ENCODE data around the gene SARDH.
A peak's percentile ranks its signal among the peaks of the same experiment; 100 is the strongest.
"Not testable (repeated sequence)": the region's sequence is repeated elsewhere in the genome, so short reads cannot be mapped to it uniquely, and the experiment has no call there.

The SARDH gene

GRCh38 chr9:133754688-133755227 lies 16.6 kb upstream of the SARDH start:
- DNase-seq, result no peak

DNA sequence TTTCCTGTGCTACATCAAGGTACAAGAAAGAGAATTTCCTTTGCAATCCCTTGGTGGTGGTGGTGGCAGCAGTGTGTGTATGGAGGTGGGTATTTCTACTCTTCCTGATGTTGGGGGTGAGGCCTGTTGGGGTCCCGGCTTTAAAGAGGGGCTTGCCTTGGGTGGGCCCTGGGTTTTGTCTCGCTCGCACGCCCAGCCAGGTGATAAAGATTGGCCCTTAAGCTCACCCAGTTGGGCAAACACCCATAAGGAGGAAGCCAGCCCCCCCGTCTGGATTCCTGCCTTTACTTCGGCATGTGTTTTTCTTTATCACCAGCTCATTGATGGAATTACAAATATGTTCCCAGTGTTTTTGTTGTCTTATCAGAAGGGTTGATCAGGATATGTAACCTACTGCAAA lies 16.0 kb upstream of the SARDH start:
- DNase-seq, result no peak

DNA sequence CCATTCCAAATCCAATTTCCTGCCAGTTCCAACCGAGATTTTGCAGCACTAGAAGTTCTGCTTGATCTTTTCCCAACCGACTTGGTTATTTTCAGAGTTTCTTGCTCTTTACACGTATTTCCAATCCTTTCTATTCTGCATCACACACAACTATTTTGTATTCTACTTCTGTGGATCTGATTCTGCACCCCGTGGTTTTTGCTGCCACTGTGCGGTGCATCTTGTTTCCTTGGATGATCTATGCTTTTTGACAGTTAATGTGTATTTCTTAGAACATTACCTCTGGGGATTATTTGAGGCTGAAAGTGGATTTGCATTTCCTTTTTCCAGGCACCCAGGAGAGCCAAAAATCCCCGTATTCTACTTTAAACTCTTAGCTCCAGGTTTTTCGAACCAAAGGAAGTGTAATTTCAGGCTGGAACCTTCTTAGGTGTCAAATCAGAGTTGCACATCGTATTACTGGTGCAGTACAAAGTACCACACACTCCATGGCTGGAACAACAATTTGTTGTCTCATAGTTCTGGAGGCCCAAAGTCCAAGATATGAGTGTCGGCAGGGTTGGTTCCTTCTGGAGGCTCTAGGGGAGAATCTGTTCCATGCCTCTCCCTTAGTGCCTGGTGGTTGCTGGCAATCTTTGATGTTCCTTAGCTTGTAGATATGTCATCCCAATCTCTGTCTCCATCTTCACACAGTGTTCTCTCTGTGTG lies 14.7 kb upstream of the SARDH start:
- no peak for DNase-seq

DNA sequence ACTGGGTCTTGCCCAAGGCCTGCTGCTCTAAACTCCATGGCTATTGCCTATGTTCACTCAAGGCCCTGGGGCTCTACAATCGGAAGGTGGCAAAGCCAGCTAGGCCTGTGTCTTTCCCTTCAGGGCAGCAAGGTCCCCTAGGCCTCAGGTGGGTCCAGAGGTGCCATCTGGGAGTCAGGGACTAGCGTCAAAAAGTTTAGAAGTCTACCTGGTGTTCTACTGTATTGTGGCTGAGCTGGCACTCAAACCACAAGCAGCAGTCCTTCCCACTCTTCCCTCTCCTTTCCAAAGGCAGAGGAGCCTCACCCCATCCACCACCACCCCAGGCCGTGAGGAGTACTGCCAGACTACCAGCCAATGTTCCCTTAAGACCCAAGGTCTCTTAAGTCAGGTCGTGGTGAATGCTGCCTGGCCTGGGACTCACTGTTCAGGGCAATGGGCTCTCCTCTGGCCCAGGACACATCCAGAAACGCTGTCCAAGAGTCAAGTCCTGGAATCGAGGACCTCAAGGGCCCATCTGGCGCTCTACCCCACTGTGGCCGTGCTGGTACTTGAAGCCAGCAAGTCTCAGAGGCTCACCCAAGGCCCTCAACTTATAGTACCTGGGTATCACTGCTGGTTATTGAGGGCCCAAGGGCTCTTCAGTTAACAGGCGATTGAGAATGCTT lies 13.0 kb upstream of the SARDH start:
- DNase-seq, result no peak

DNA sequence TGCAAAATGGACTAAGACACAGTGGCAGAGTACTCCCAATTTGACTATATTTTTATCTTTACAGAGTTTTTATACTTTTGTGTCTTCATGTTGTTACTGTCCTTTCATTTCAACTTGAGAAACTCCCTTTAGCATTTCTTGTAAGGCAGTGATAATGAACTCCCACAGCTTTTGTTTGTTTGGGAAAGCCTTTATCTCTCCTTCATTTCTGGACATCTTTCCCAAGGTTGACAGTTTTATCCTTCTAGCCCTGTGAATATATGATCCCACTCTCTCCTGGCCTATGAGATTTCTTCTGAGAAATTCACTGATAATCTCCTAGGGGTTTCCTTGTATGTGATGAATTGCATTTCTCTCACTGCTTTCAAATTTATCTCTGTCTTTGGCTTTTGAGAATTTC lies 9.2 kb upstream of the SARDH start:
- DNase-seq, result no peak

- DNase-seq, result not testable (repeated sequence)
Measured at GRCh38 chr9:133744528-133744927, 6.4 kb upstream of the SARDH start.

DNA sequence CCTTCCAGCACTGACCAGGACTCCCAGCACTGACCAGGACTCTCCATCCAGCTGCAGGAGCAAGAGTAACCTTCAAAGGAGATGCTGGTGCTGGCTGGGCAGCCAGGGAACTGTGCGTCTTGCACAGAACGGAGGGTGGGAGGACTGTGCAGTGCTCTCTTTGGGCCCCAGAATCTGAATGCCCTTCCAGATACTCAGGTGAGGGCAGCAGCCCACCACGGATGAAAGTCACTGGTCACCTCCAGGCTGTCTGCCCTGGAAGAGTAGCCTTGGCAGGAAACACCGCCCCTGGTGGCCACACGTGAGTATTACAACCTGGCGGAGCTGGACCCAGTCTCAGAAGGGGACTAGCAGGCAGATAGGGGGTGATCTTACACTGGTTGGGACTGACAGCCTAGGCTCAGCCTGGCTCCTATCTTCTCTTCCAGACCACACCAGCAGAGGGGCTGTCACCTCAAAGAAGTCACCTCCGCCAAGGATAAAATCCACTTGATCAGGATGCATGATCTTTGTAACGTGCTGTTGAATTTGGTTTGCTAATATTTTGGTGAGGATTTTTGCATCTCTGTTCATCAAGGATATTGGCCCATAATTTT lies 4.8 kb upstream of the SARDH start:
- DNase-seq, result peak; percentile 70

GRCh38 chr9:133742251-133742650 lies 4.1 kb upstream of the SARDH start:
- DNase-seq, result no peak

DNA sequence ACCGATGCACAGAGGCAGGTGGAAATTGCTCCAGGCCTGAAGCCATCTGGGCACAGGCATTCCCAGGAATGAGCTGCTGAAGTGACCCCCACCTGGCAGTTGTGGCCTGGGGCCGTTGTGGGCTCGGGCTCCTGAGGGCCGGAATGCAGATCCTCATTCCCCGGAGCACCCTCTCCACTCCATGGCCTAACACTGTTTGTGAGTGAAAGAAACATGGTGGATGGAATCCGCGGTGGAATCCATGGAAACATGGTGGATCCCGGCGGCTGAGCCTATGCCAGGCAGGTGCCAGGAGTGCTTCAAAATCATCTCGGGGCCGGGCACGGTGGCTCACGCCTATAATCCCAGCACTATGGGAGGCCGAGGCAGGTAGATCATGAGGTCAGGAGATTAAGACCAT lies 3.6 kb upstream of the SARDH start:
- DNase-seq, result no peak

- no peak for DNase-seq
Measured at GRCh38 chr9:133740911-133741310, 2.8 kb upstream of the SARDH start.

DNA sequence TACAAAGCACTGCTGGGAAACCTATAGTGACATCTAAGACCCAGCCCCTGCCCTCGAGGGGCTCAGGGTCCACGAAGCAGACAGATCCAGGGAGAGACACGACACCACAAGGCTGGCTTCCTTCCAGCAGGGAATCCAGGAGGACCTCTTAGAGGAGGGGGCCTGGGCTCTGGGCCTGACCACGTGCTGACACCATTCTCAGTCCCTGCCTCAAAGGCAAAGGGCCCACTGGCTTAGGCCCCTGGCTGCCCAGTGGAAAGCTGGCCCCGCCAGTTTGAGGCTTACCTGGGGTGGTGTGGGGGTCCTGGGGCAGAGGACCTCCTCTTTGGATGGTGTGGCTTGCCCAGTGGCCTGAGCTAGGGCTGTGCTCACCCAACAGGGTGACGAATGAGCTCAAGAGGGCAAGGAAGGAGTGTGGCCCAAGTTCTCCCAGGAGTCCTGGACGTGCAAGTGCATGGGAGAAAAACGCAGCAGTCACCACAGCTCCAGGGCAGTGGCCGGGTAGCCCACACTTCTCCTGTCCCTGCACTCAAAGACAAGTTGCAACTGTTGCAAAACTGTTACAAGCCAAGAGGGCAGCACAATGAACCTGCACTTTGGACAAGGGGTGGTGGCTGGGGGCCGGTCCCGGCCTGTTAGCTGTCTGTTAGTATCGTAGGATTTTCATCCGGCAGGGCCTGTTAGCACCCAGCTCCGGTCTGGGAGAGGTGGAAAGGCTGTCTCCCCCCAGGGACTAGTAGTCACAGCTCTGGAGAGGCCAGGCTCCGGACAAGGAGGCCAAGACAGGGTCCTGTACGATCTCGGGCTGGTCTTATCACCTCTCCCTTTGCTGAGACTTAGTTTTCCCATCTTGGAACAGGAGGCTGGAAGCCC lies 1.5 kb upstream of the SARDH start:
- no peak for DNase-seq

- no peak for DNase-seq
Measured at GRCh38 chr9:133738640-133739225, 581 bp upstream of the SARDH start.

DNA sequence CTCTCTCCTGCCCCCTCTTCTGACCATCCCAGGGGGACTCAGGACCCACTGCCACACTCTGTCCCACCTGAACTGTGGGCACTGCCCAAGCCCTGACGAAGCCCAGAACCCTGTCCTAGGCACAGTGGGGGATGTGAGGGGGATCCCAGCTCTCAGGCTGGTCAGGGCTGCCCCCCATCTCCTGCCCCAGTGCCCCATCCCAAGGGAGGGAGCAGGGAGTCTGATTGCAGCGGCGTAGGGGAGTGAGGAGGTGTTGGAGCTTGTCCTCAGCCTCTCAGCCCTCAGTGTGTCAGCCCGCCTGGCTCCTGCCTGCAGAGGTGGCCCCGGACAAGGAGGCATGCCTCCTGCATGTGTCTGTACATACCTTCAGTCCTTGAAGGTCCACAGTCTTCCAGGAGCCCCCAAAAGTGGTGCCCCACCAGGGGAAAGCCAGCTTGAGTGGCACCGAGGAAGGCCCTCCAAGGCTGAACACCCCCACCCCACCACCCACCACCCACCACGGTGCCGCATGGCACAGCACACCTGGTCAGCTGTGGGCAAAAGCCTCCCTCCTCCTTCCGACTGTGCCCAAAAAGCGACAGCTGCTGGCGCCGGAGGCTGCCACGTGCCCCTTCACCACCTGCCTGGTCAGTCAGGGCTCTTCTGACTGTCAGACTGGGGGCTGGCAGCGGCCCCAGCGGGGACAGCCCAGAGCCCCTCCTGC lies 930 bp downstream of the SARDH start:
- DNase-seq, result no peak

GRCh38 chr9:133735931-133736330 lies 2.2 kb downstream of the SARDH start:
- DNase-seq, result no peak

- no peak for DNase-seq
Measured at GRCh38 chr9:133735415-133735775, 2.8 kb downstream of the SARDH start.

DNA sequence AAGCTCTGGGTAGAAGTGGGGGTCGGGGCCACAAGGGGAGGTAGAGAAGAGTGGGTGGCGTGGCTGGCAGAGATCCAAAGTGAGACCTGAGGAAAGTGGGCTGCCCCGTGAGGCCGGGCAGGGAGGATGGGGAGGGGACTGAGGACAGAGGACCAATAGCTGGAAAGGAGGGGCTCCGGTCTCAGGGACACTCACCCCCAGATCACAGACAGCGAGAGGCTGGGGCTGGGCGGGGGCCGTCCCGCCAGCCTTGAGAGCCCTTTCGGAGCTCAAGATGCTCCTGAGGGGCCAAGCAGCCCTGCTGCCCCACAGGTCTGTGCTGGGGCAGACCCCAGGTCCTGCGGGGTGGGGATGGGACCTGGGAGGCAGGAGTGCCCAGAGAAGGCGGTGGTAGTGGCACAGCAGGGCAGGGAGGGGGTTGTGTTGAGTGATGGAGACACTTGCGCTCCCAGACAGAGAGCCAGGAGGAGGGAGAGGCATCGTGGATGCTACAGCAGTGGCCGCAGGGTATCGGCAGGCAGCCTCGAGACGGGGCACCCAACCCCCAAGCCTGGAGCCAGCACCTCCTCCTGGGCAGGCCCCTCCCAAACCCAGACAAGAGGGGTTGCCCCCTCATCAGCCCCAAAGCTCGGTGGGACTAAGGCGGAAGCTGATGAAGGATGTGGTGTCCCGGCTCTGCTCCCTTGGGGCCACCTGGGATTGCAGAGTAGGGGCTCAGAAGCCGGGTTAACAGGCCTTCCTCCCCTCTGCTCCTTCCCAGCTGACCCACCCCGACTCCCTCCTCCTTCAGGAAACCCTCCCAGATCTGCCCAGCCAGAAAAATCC lies 3.4 kb downstream of the SARDH start:
- DNase-seq, result no peak

DNA sequence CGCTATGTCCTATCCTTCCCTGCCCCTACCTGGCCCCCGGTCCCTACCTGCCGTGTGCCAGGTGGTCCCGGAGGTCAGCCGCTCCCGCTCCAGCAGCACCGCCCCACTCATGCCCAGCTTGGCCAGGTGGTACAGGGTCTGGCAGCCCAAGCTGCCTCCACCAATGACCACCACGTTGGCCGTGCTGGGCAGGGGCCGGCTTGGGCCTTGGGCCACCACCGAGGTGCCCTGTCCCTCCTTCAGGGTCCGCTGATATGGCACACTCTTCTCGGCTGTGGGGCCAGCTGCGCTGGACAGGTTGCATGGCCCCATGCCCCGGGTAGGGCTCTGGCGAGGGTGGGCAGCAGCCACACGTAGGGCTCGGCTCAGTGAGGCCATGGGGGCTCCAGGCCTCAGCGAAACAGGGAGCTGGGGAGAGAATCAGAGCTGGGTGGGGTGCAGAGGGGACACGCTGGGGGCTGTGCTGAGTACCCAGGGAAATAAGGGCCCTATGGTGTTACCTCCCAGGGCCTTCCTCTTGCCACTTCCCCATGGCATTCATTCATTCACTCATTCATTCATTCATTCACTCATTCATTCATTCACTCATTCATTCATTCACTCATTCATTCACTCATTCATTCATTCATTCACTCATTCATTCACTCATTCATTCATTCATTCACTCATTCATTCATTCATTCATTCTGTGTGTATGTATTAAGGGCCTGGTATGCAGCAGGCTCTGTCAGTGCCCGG lies 4.2 kb downstream of the SARDH start:
- DNase-seq, result no peak

GRCh38 chr9:133733421-133733795 lies 4.7 kb downstream of the SARDH start:
- no peak for DNase-seq

DNA sequence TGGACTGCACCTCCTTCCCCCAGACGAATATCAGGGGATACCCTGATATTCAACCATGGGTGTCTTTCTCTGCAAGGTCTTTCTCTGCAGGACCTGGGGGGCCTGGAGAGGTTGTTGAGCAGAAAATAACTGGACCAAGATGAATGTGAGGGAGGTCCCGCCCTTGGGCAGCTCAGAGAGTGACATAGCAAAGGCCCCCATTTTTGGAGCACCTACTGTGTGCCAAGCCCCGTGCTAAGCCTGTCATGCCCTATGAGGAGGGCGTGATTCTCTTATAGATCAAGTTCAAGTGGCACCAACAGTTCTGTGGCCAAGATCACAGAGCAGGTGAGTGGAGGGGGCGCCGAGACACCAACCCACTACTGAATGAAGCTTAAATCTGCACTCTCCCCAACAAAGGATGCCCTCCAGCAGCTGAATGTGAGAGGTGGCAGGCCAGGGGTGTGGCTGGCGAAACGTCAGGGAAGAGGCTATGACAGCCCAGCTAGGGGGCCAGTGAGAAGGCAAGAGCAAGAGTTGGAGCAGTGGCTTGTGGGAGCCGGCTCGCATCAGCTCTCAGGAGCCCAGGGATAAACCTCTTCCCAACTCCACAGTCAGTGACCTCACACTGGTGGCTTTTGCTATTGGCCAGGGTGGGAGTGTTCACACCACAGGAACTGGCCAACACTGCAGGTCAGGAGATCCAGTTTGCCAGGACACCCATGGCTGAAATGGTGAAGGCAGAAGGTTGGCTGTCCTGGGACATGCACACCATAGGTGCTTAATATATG lies 5.3 kb downstream of the SARDH start:
- no peak for DNase-seq
